ENCODE measurements around the gene PRICKLE3. TPM values are rescaled to one million over a fixed set of nuclear protein-coding genes. Genes with fewer than 3 reads are reported as not detected.
"Not testable (repeated sequence)": the region's sequence is repeated elsewhere in the genome, so short reads cannot be mapped to it uniquely, and the experiment has no call there.

Gene PRICKLE3
- total and polyA plus RNA-seq, 2 donors (not counting 1 experiment from before 2014, with no cell fraction given): 2.7 to 7.4 TPM

- Histone ChIP-seq H3K27me3 (ENCODE audit: control insufficient read depth, insufficient read depth, low read length) (no peaks in the 10 kb centered on the region), H3K36me3 (ENCODE audit: control insufficient read depth, insufficient read depth, low read length) (no peaks in the 10 kb centered on the region), H3K4me2 (ENCODE audit: extremely low read depth, insufficient read depth, low read length) (peak overlapping the region; percentile 34), H3K4me1 (ENCODE audit: control insufficient read depth, extremely low read depth, insufficient read depth, low read length) (no peaks in the 10 kb centered on the region), H3K79me2 (ENCODE audit: control insufficient read depth, insufficient read depth, low read length) (no peaks in the 10 kb centered on the region), H3K4me3 (replicated peaks in 1 of 4; ENCODE audit: control extremely low read depth in 1 of 4, insufficient read depth in 1 of 4, low read depth in 3 of 4, low read length in 4 of 4) (peak overlapping the region; percentile 9 to 63 (median 34)), H3K9ac (ENCODE audit: insufficient read depth, low read length) (peak overlapping the region; percentile 58), H3K9me3 (ENCODE audit: control insufficient read depth, insufficient read depth, low read depth, low read length) (no peaks in the 10 kb centered on the region), H2AFZ (ENCODE audit: low read length) (peak overlapping the region; percentile 33), H3K27ac (ENCODE audit: insufficient read depth, low read length) (peak overlapping the region; percentile 85), H4K20me1 (ENCODE audit: control insufficient read depth, extremely low read depth, insufficient read depth, low read length) (no peaks in the 10 kb centered on the region)
- TF ChIP-seq EZH2 (IDR thresholded peaks at IDR 0.05; ENCODE audit: low read length, missing control alignments) (no peak), CTCF (conservative IDR thresholded peaks at IDR 0.05 in 1 of 2, IDR thresholded peaks at IDR 0.05 in 1 of 2; ENCODE audit: low read depth in 1 of 2, low read length in 2 of 2) (peak; percentile 38 to 39)
- DNase-seq (ENCODE audit: low read depth in 2 of 2): peak; percentile 88 to 91
Observed at GRCh38 chrX:49155900-49156837, 30.0 kb downstream of the PRICKLE3 start.

GRCh38 chrX:49155243-49155899 lies 30.8 kb downstream of the PRICKLE3 start:
- Histone ChIP-seq H3K79me2 (ENCODE audit: control insufficient read depth, insufficient read depth, low read length) (no peaks in the 10 kb centered on the region), H3K4me2 (ENCODE audit: extremely low read depth, insufficient read depth, low read length) (peak overlapping the region; percentile 78), H4K20me1 (ENCODE audit: control insufficient read depth, extremely low read depth, insufficient read depth, low read length) (no peaks in the 10 kb centered on the region), H3K27me3 (ENCODE audit: control insufficient read depth, insufficient read depth, low read length) (no peaks in the 10 kb centered on the region), H3K4me3 (replicated peaks in 1 of 4; ENCODE audit: control extremely low read depth in 1 of 4, insufficient read depth in 1 of 4, low read depth in 3 of 4, low read length in 4 of 4) (peak overlapping the region; percentile 1 to 63 (median 40)), H3K36me3 (ENCODE audit: control insufficient read depth, insufficient read depth, low read length) (no peaks in the 10 kb centered on the region), H2AFZ (ENCODE audit: low read length) (peak overlapping the region; percentile 51), H3K4me1 (ENCODE audit: control insufficient read depth, extremely low read depth, insufficient read depth, low read length) (no peaks in the 10 kb centered on the region), H3K9me3 (ENCODE audit: control insufficient read depth, insufficient read depth, low read depth, low read length) (no peaks in the 10 kb centered on the region), H3K9ac (ENCODE audit: insufficient read depth, low read length) (peak overlapping the region; percentile 58), H3K27ac (ENCODE audit: insufficient read depth, low read length) (peak overlapping the region; percentile 85)
- peak; percentile 72 to 82 for DNase-seq (ENCODE audit: low read depth in 2 of 2)
- TF ChIP-seq CTCF (conservative IDR thresholded peaks at IDR 0.05 in 1 of 2, IDR thresholded peaks at IDR 0.05 in 1 of 2; ENCODE audit: low read depth in 1 of 2, low read length in 2 of 2): no peak
- TF ChIP-seq EZH2 (IDR thresholded peaks at IDR 0.05; ENCODE audit: low read length, missing control alignments): no peak

GRCh38 chrX:49153467-49153866 lies 32.7 kb downstream of the PRICKLE3 start:
- no peak overlapping the region for H3K27ac ChIP-seq (ENCODE audit: insufficient read depth, low read length)
- H3K27me3 ChIP-seq (ENCODE audit: control insufficient read depth, insufficient read depth, low read length): no peaks in the 10 kb centered on the region
- no peak overlapping the region for H3K4me2 ChIP-seq (ENCODE audit: extremely low read depth, insufficient read depth, low read length)
- no peaks in the 10 kb centered on the region for H3K4me1 ChIP-seq (ENCODE audit: control insufficient read depth, extremely low read depth, insufficient read depth, low read length)
- H3K4me3 ChIP-seq (replicated peaks in 1 of 4; ENCODE audit: control extremely low read depth in 1 of 4, insufficient read depth in 1 of 4, low read depth in 3 of 4, low read length in 4 of 4): no peak overlapping the region
- no peak overlapping the region for H2AFZ ChIP-seq (ENCODE audit: low read length)
- no peaks in the 10 kb centered on the region for H3K36me3 ChIP-seq (ENCODE audit: control insufficient read depth, insufficient read depth, low read length)
- no peaks in the 10 kb centered on the region for H4K20me1 ChIP-seq (ENCODE audit: control insufficient read depth, extremely low read depth, insufficient read depth, low read length)
- no peak for DNase-seq (ENCODE audit: low read depth in 2 of 2)
- H3K9me3 ChIP-seq (ENCODE audit: control insufficient read depth, insufficient read depth, low read depth, low read length): no peaks in the 10 kb centered on the region
- no peaks in the 10 kb centered on the region for H3K79me2 ChIP-seq (ENCODE audit: control insufficient read depth, insufficient read depth, low read length)
- no peak overlapping the region for H3K9ac ChIP-seq (ENCODE audit: insufficient read depth, low read length)
- TF ChIP-seq CTCF (conservative IDR thresholded peaks at IDR 0.05 in 1 of 2, IDR thresholded peaks at IDR 0.05 in 1 of 2; ENCODE audit: low read depth in 1 of 2, low read length in 2 of 2) (no peak), EZH2 (IDR thresholded peaks at IDR 0.05; ENCODE audit: low read length, missing control alignments) (no peak)

- not testable (repeated sequence) for H3K36me3 ChIP-seq (ENCODE audit: control insufficient read depth, insufficient read depth, low read length); H4K20me1 ChIP-seq (ENCODE audit: control insufficient read depth, extremely low read depth, insufficient read depth, low read length); H2AFZ ChIP-seq (ENCODE audit: low read length); H3K27me3 ChIP-seq (ENCODE audit: control insufficient read depth, insufficient read depth, low read length); DNase-seq (ENCODE audit: low read depth in 2 of 2); H3K4me2 ChIP-seq (ENCODE audit: extremely low read depth, insufficient read depth, low read length); H3K4me1 ChIP-seq (ENCODE audit: control insufficient read depth, extremely low read depth, insufficient read depth, low read length); H3K27ac ChIP-seq (ENCODE audit: insufficient read depth, low read length); H3K9me3 ChIP-seq (ENCODE audit: control insufficient read depth, insufficient read depth, low read depth, low read length); H3K9ac ChIP-seq (ENCODE audit: insufficient read depth, low read length); H3K79me2 ChIP-seq (ENCODE audit: control insufficient read depth, insufficient read depth, low read length); H3K4me3 ChIP-seq (replicated peaks in 1 of 4; ENCODE audit: control extremely low read depth in 1 of 4, insufficient read depth in 1 of 4, low read depth in 3 of 4, low read length in 4 of 4)
Observed at GRCh38 chrX:49149291-49149690, 36.9 kb downstream of the PRICKLE3 start.

Measured in fibroblast of lung (primary cell).